Right ventricle myocardium superior (tissue), 1 donor: ENCODE data around the gene TMEM163. TPM values are rescaled to one million over a fixed set of nuclear protein-coding genes. Genes with fewer than 3 reads are reported as not detected.
A peak's percentile ranks its signal among the peaks of the same experiment; 100 is the strongest.
"Not testable (repeated sequence)": the region's sequence is repeated elsewhere in the genome, so short reads cannot be mapped to it uniquely, and the experiment has no call there.

Source experiments
- ATAC-seq: fragments of 200-7000 bp; cut with Tn5 transposase; one replicate; pipeline ENCODE4 v1.9.1; 2020; ENCODE audit warnings: mild to moderate bottlenecking; ENCODE audit not compliant: poor library complexity
- DNase-seq: peaks from one replicate; pipeline ENCODE4 v3.0.0-alpha.2; 2020
- intact Hi-C: fragments of 100-400 bp; cut with DNase I; formaldehyde crosslinking; loops from one replicate; pipeline ENCODE4 v1.11.2; 2022
- total RNA-seq: library from RNA; stranded (reverse); fragmentation: NEBNext Ultra II Directional; extraction: Animal tissue kit (Norgen Biotek cat#: 25700); gene quantifications from one replicate; pipeline ENCODE4 v1.2.1, GENCODE V29; 2021
- donor health status: DM: no; HTN: yes; CAD: no; lungs with severe emphysema.

The TMEM163 gene
- total RNA-seq, 1 donor from 2014 or later, result 0.38 TPM

DNA sequence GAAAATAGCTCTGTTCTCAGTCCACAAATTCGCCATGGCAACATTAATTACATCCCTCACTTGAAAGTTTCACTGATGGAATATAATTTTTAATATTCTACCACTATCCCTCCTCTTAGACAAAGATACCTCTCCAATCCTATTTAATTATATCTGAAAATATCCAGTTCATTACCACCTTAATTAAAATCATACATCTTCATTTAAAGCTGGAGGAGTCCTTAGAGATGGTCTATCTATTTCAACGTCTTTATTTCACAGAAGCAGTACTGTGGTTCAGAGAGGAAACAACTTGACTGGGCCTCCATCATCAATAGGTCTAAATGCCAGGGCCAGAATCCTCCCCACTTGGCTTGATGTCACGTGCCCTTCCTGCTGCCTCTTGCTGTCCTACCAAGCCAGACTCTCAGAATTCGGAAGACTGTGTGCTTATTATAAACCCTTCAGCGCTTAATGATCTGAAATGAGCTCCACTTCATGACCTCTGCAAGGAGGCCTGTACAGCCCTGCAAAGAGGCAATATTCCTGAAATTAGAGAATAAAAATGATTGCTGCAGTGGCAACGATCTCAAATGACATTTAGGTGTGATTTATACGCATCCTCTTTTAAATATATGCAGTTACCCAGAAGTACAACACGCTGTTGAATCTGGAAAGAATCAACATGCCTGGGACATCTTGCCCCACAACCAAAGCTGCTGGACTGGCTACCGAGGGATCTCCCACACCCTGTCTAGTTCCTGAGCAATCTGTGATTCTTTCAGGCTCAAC, 146.3 kb downstream of the TMEM163 start:
- DNase-seq (no peak), ATAC-seq (no peak)
- intact Hi-C loops, result no loop called here

DNA sequence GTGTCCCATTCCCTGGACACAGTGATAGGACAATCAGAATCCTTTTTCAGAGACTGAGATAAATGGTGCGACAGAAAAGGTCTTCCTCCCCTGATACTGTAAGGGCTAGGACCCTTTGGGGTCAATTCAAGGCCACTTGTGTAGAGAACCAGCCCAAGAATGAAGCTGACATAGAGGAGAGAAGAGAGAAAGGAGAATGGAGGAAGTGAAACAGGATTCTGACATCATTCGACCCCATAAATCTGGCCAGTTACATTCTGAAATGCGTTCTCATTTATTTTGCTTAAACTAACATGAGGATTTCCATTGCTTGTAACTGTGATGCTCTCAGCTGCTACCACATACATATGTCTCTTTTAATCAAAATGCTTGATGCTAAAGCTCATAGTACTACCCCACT, 148.1 kb downstream of the TMEM163 start:
- no peak for DNase-seq
- ATAC-seq, result no peak
- intact Hi-C loops, result no loop called here

DNA sequence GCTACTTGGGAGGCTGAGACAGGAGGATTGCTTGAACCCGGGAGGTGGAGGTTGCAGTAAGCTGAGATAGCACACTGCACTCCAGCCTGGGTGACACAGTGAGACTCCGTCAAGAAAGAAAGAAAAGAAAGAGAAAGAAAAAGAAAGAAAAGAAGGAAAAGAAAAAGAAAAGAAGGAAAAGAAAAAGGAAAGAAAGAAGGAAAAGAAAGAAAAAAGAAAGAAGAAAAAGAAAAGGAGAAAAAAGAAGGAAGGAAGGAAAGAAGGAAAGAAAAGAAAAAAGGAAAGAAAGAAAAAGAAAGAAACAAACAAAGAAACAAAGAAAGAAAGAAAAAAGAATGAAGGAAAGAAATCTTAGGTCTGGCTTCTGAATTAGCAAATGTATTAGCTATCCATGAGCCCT, 150.4 kb downstream of the TMEM163 start:
- DNase-seq, result no peak
- no peak for ATAC-seq
- intact Hi-C loops, result no loop called here

DNA sequence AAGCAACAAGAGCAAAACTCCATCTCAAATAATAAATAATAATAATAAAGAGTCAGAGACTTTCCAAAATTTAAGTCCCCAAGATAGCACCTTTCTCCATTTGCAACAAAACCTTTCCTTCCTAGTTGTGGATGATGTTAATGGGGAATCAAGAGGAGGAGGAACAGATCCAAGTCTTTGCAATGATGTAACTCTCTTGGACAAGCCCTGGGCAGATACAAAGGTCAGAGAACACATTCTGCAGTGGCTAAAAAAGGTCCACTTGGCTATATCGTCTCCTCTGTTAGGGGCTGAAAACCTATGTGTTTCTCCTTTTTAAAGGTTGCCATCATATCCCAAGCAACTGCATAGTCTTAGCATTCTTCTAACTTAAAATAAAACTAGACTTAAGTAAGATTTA, 151.1 kb downstream of the TMEM163 start:
- DNase-seq (no peak), ATAC-seq (no peak)
- intact Hi-C loops, result no loop called here

DNA sequence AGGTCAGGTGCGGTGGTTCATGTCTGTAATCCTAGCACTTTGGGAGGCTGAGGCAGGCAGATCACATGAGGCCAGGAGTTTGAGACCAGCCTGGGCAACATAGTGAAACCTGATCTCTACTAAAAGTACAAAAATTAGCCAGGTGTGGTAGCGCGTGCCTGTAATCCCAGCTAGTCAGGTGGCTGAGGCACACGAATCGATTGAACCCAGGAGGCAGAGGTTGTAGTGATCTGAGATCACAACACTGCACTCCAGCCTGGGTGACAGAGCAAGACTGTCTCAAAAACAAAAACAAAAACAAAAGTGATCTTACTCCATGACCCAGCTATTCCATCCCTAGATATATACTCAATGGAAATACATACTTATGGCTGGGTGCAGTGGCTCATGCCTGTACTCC, 153.8 kb downstream of the TMEM163 start:
- intact Hi-C loops, DNase-seq, ATAC-seq: not testable (repeated sequence)

GRCh38 chr2:134564549-134564948, 154.3 kb downstream of the TMEM163 start:
- ATAC-seq (no peak), DNase-seq (no peak)
- intact Hi-C loops, result no loop called here

GRCh38 chr2:134558208-134558830, 160.5 kb downstream of the TMEM163 start:
- intact Hi-C loops, result no loop called here
- no peak for ATAC-seq
- DNase-seq, result no peak

GRCh38 chr2:134555411-134555810, 163.4 kb downstream of the TMEM163 start:
- no peak for ATAC-seq
- no peak for DNase-seq

GRCh38 chr2:134553657-134554056, 165.1 kb downstream of the TMEM163 start:
- intact Hi-C loops, result no loop called here
- DNase-seq (no peak), ATAC-seq (no peak)

More at GRCh38 chr2:134555411-134555810, 163.4 kb downstream of the TMEM163 start:
- intact Hi-C loops, result no loop called here

GRCh38 chr2:134550566-134551164, 168.1 kb downstream of the TMEM163 start:
- ATAC-seq (no peak), DNase-seq (no peak)
- intact Hi-C loops, result no loop called here

DNA sequence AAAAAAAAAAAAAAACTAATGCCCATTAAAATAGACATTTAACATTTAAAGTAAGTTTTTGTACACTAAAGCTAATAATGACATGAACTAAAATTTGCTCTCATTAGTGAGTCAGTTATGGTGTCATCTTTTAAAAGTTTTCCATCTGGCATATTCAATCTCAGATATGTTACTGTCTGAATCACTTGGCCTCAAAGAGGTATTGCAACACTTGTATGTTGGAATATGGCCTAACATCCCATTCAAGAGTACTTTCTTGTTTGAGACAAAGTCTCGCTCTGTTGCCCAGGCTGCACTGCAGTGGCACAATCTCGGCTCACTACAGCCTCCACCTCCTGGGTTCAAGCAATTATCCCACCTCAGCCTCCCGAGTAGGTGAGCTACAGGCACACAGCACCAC, 169.7 kb downstream of the TMEM163 start:
- ATAC-seq, result peak; percentile 78
- no peak for DNase-seq
- intact Hi-C loops, result no loop called here

- ATAC-seq (no peak), DNase-seq (no peak)
- intact Hi-C loops, result no loop called here
Measured at GRCh38 chr2:134540990-134541389, 177.8 kb downstream of the TMEM163 start.

DNA sequence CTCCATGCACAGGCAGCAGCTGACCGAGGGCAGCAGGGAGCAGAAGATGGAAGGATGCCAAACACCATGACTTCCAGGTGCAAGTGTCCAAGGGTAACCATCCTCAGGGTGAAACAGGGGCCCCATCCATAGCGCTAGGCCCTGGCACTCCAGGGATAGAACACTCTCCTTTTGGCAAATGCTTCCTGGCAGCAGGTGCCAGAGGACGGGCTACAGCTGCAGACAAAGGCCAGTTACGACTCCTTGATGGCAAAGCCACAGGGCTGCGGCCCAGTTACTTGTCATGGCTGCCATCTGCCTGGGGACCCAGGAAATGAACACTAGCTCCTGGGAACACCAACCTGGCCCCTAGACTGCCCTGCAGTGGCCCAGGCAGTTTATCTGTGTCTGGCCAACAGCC, 178.8 kb downstream of the TMEM163 start:
- intact Hi-C loops, result no loop called here
- peak; percentile 45 for ATAC-seq
- no peak for DNase-seq

DNA sequence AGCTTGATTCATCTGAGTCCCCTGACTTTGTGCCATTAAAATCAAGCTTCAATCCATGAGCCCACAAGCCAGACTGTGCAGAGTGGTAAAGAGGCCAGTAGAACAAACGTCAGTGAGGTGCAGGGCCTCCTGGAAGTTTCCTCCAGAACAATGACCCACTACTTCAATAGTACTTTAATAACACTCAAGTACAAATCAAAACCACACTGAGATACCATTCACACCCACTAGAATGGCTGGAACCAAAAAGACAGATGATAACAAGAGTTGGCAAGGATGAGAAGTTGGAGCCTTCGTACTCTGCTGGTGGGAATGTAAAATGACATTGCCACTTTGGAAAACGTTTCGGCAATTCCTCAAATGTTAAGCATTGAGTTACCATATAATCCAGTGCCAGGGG, 181.1 kb downstream of the TMEM163 start:
- ATAC-seq (peak; percentile 74), DNase-seq (no peak)
- intact Hi-C loops, result no loop called here

DNA sequence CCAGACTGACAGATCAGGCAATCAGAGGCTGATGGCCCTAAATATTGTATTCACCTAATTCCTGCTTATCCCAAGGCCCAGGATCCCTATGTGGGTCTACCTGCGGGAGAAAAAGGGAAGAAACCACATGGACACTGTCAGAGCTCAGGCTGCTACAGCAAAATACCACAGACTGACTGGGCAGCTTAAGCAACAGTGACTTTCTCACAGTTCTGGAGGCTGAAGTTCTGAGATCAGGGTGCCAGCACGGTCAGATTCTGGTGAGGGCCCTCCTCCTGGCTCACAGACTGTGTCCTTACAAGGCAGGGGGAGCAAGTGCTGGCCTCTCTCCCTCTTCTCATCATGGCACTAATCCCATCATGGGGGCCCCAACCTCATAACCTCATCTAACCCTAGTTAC, 181.7 kb downstream of the TMEM163 start:
- DNase-seq, result no peak
- intact Hi-C loops, result no loop called here
- no peak for ATAC-seq

DNA sequence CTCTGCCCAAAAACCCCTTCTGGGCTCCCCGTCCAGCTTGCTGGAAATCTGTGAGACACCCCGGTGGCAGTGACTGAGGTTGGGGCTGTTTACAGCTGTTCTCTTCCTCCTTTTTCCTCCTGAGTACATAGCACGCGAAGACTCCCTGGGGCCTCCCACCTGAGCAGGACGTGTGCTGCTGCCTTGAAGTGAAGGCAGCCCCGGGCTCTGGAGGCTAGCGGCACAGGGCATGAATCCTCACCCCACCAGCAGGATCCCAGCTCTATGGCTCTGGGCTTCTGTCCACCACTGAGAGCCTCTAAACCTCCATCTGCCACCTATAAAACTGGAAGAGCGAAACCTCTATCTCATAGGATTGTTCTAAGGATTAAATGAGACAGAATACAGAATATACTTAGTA, 182.5 kb downstream of the TMEM163 start:
- ATAC-seq (no peak), DNase-seq (no peak)
- intact Hi-C loops, result no loop called here

DNA sequence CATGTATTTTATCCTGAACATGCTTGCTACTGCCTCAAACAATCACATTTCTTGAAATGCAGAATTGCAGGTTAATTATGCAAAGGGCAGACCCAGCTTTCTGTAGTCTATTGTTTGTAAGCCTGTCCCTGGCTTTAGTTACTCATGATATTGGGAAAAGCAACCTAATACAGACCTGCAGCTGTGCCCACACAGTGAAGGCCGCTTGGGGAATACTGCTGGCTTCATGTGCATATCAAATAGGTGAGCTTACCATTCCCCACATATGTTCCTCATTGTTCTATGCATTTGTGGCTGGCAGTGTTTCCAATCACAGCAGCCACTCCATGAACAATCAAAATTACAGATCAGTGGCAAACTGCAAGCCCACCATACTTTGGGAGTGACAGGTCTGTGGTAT, 186.3 kb downstream of the TMEM163 start:
- intact Hi-C loops, result no loop called here
- no peak for DNase-seq

GRCh38 chr2:134527381-134527780, 191.4 kb downstream of the TMEM163 start:
- DNase-seq, result no peak
- intact Hi-C loops, result no loop called here
- peak; percentile 39 for ATAC-seq

More for the DNA sequence above, 186.3 kb downstream of the TMEM163 start:
- ATAC-seq, result no peak

DNA sequence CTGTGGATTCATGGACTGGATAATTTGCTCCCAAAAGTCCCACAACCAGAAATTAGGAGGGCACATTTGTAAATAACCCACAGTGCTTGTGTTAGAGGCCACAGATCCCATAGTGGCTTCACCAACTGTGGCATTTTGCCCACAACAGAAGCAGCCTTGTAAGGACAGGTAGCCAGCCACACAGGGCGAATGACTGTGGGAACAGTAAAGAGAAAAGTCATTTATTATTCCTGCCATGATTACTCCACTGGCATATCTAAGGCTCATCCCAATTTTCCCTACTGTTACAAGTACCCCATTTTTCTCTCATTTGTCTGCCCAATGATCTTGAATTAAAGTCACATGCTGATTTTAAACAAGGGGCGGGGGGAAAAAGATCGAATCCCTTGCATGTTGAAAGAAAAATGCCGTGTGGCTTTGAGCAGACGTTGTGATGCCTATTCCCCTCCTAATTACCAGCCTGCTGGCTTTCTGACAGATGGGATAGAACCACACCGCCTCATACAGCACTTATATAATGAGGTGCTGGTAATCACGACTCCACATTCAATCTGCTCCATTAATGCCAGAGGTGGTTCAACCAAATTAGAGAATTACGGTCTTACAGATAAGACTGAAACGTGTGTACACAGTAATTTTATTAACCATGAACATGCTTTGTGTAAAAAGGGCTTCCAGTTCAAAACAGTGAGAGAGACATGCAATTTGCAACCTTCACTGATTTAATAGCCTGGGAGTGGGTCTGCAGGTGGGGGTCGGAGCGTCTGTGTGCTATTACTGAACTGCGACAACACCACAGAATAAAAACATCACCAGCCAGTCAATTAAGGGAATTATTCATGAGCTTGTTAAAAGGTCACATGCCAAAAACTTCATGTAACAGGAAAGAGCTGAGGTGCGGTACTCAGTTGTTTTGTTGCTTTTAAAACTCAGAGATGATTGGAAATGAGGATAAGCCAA, 196.0 kb downstream of the TMEM163 start:
- DNase-seq (no peak), ATAC-seq (no peak)
- intact Hi-C loops, result no loop called here
